Activated T-helper 2 cell treated with anti-CD3 and anti-CD28 coated beads, Interferon-gamma antibody, Interleukin-2, Interleukin-4, amounts not matched to agents 10 μg/mL and 5 μg/mL and 100 μg/mL, durations not matched to agents 14 hours and 24 hours and 36 hours (primary cell): Measurements from ENCODE around the gene CDK10. TPM values are rescaled to one million over a fixed set of nuclear protein-coding genes. Genes with fewer than 3 reads are reported as not detected.
"Not testable (repeated sequence)": the region's sequence is repeated elsewhere in the genome, so short reads cannot be mapped to it uniquely, and the experiment has no call there.

Experiments
- DNase-seq: peaks from one replicate; pipeline ENCODE4 v3.0.0; 2021; ENCODE audit warnings: low spot score
- H3K27ac Mint-ChIP-seq: one replicate; pipeline ENCODE4 v1.8.0; 2021; ENCODE audit warnings: mixed read lengths
- H3K27me3 Mint-ChIP-seq: one replicate; pipeline ENCODE4 v1.8.0; 2021; ENCODE audit warnings: low read depth, mixed read lengths
- H3K36me3 Mint-ChIP-seq: one replicate; pipeline ENCODE4 v1.8.0; 2021; ENCODE audit warnings: low read depth, mixed read lengths
- H3K4me1 Mint-ChIP-seq: one replicate; pipeline ENCODE4 v1.8.0; 2021; ENCODE audit warnings: low read depth, mixed read lengths
- H3K4me3 Mint-ChIP-seq: one replicate; pipeline ENCODE4 v1.8.0; 2021; ENCODE audit warnings: low read depth, mild to moderate bottlenecking, moderate library complexity, mixed read lengths
- H3K9me3 Mint-ChIP-seq: one replicate; pipeline ENCODE4 v1.8.0; 2021; ENCODE audit warnings: mixed read lengths
- intact Hi-C: fragments of 100-400 bp; cut with micrococcal nuclease; formaldehyde crosslinking; loops from one replicate; pipeline ENCODE4 v1.15.1; 2023
- total RNA-seq: library from RNA; stranded (reverse); gene quantifications from 2 replicates; pipeline ENCODE4 v1.2.3, GENCODE V29; 2022

Gene CDK10
- total RNA-seq, 1 donor from 2014 or later, result 95.5 TPM

- Mint-ChIP-seq H3K36me3 (peaks cover 28% of the 10 kb centered on the region), H3K4me3 (no peak overlapping the region), H3K27me3 (no peaks in the 10 kb centered on the region), H3K27ac (no peak overlapping the region), H3K4me1 (peaks cover 6% of the 10 kb centered on the region), H3K9me3 (no peaks in the 10 kb centered on the region)
- no peak for DNase-seq
- intact Hi-C loops, result no loop called here
Observed at GRCh38 chr16:89691986-89692569, 5.6 kb downstream of the CDK10 start.

- intact Hi-C loops, result no loop called here
- no peak for DNase-seq
- no peak overlapping the region for H3K4me3 Mint-ChIP-seq
- no peaks in the 10 kb centered on the region for H3K4me1 Mint-ChIP-seq
- H3K36me3 Mint-ChIP-seq, result peaks cover 28% of the 10 kb centered on the region
- H3K27me3 Mint-ChIP-seq, result no peaks in the 10 kb centered on the region
- no peak overlapping the region for H3K27ac Mint-ChIP-seq
- no peaks in the 10 kb centered on the region for H3K9me3 Mint-ChIP-seq
Observed at GRCh38 chr16:89693289-89693731, 6.8 kb downstream of the CDK10 start.

GRCh38 chr16:89693931-89694783 is 7.7 kb downstream of the CDK10 start:
- H3K4me1 Mint-ChIP-seq, result peaks cover 2% of the 10 kb centered on the region

GRCh38 chr16:89694784-89695085 is 8.2 kb downstream of the CDK10 start:
- H3K27ac Mint-ChIP-seq, DNase-seq, H3K4me1 Mint-ChIP-seq, H3K4me3 Mint-ChIP-seq, H3K27me3 Mint-ChIP-seq, H3K9me3 Mint-ChIP-seq, intact Hi-C loops: not testable (repeated sequence)
- H3K36me3 Mint-ChIP-seq, result peaks cover 32% of the 10 kb centered on the region

More at GRCh38 chr16:89693931-89694783, 7.7 kb downstream of the CDK10 start:
- H3K9me3 Mint-ChIP-seq, result no peaks in the 10 kb centered on the region
- H3K27me3 Mint-ChIP-seq, result no peaks in the 10 kb centered on the region
- H3K4me3 Mint-ChIP-seq, result no peak overlapping the region
- intact Hi-C loops, result no loop called here
- peaks cover 31% of the 10 kb centered on the region for H3K36me3 Mint-ChIP-seq
- no peak overlapping the region for H3K27ac Mint-ChIP-seq
- DNase-seq, result no peak

GRCh38 chr16:89695086-89695874 is 8.8 kb downstream of the CDK10 start:
- intact Hi-C loops, result no loop called here
- DNase-seq, result no peak
- H3K36me3 Mint-ChIP-seq, result peaks cover 28% of the 10 kb centered on the region
- no peaks in the 10 kb centered on the region for H3K9me3 Mint-ChIP-seq
- no peaks in the 10 kb centered on the region for H3K27me3 Mint-ChIP-seq
- H3K27ac Mint-ChIP-seq, result no peak overlapping the region
- peaks cover 5% of the 10 kb centered on the region for H3K4me1 Mint-ChIP-seq
- H3K4me3 Mint-ChIP-seq, result no peak overlapping the region

- no peak overlapping the region for H3K4me3 Mint-ChIP-seq
- no peaks in the 10 kb centered on the region for H3K27me3 Mint-ChIP-seq
- intact Hi-C loops, result no loop called here
- DNase-seq, result no peak
- peaks cover 23% of the 10 kb centered on the region for H3K36me3 Mint-ChIP-seq
- H3K27ac Mint-ChIP-seq, result no peak overlapping the region
- H3K4me1 Mint-ChIP-seq, result peaks cover 8% of the 10 kb centered on the region
- no peaks in the 10 kb centered on the region for H3K9me3 Mint-ChIP-seq
Observed at GRCh38 chr16:89695875-89696669, 9.6 kb downstream of the CDK10 start.

GRCh38 chr16:89696670-89697128 is 10.2 kb downstream of the CDK10 start:
- H3K27ac Mint-ChIP-seq, result no peak overlapping the region
- peak; percentile 34 for DNase-seq
- no peaks in the 10 kb centered on the region for H3K9me3 Mint-ChIP-seq
- H3K4me3 Mint-ChIP-seq, result no peak overlapping the region
- no peaks in the 10 kb centered on the region for H3K27me3 Mint-ChIP-seq
- intact Hi-C loops, result no loop called here
- H3K36me3 Mint-ChIP-seq, result peaks cover 21% of the 10 kb centered on the region
- peaks cover 8% of the 10 kb centered on the region for H3K4me1 Mint-ChIP-seq

GRCh38 chr16:89697161-89697615 is 10.7 kb downstream of the CDK10 start:
- Mint-ChIP-seq H3K27me3 (no peaks in the 10 kb centered on the region), H3K27ac (no peak overlapping the region), H3K9me3 (no peaks in the 10 kb centered on the region), H3K4me1 (peaks cover 9% of the 10 kb centered on the region), H3K4me3 (no peak overlapping the region), H3K36me3 (peaks cover 17% of the 10 kb centered on the region)
- no peak for DNase-seq
- intact Hi-C loops, result no loop called here

GRCh38 chr16:89697616-89698331 is 11.3 kb downstream of the CDK10 start:
- intact Hi-C loops, result no loop called here
- no peak for DNase-seq
- H3K4me1 Mint-ChIP-seq, result peaks cover 12% of the 10 kb centered on the region
- no peaks in the 10 kb centered on the region for H3K27me3 Mint-ChIP-seq
- H3K9me3 Mint-ChIP-seq, result no peaks in the 10 kb centered on the region
- no peak overlapping the region for H3K4me3 Mint-ChIP-seq
- H3K36me3 Mint-ChIP-seq, result peaks cover 17% of the 10 kb centered on the region
- H3K27ac Mint-ChIP-seq, result no peak overlapping the region

GRCh38 chr16:89698717-89699116 is 12.2 kb downstream of the CDK10 start:
- Mint-ChIP-seq H3K4me1 (peaks cover 12% of the 10 kb centered on the region), H3K36me3 (peaks cover 12% of the 10 kb centered on the region)
- H3K9me3 Mint-ChIP-seq, H3K27me3 Mint-ChIP-seq, H3K4me3 Mint-ChIP-seq, H3K27ac Mint-ChIP-seq, DNase-seq, intact Hi-C loops: not testable (repeated sequence)

- not testable (repeated sequence) for H3K27ac Mint-ChIP-seq, H3K36me3 Mint-ChIP-seq, H3K4me3 Mint-ChIP-seq, H3K9me3 Mint-ChIP-seq, H3K27me3 Mint-ChIP-seq, DNase-seq
- H3K4me1 Mint-ChIP-seq, result peaks cover 12% of the 10 kb centered on the region
- intact Hi-C loops, result loop anchor here (1.0 to 5.0 kb wide), 4 partner anchors 13 to 273 kb away; partner anchors contain the start of genes CDK10 and FANCA
Observed at GRCh38 chr16:89699629-89700099, 13.2 kb downstream of the CDK10 start.
